Natural killer cell treated with Interleukin-12 subunit alpha and Interleukin-12 subunit beta and Interleukin-15 and Interleukin-18, amount 100 ng/mL, for 72 hours (primary cell): ENCODE data around the gene ANAPC15. TPM values are rescaled to one million over a fixed set of nuclear protein-coding genes. Genes with fewer than 3 reads are reported as not detected.
A peak's percentile ranks its signal among the peaks of the same experiment; 100 is the strongest.

Source experiments
- ATAC-seq, 2 donors: fragments of 150-1000 bp; cut with Tn5 transposase in 1 of 2; sonication (Bioruptor Pico), chemical (Tn5 transposase) in 1 of 2; 2 replicates each; pipeline ENCODE4 v1.10.0; 2021
- DNase-seq: peaks from one replicate; pipeline ENCODE4 v3.0.0; 2022; ENCODE audit warnings: low spot score
- H3K27ac Mint-ChIP-seq, 2 donors: 1 replicate in 1 of 2; 2 replicates in 1 of 2; pipeline ENCODE4 v1.8.0; 2022; ENCODE audit warnings: mixed read lengths in 2 of 2, mild to moderate bottlenecking in 1 of 2, moderate library complexity in 1 of 2
- H3K27me3 Mint-ChIP-seq, 2 donors: 1 replicate in 1 of 2; 2 replicates in 1 of 2; pipeline ENCODE4 v1.8.0; 2022; ENCODE audit warnings: mixed read lengths in 2 of 2
- H3K36me3 Mint-ChIP-seq: one replicate; pipeline ENCODE4 v1.8.0; 2022; ENCODE audit warnings: mixed read lengths
- H3K4me1 Mint-ChIP-seq, 2 donors: 1 replicate in 1 of 2; 2 replicates in 1 of 2; pipeline ENCODE4 v1.8.0; 2022; ENCODE audit warnings: low read depth in 2 of 2, mixed read lengths in 2 of 2, mild to moderate bottlenecking in 1 of 2
- H3K4me3 Mint-ChIP-seq: one replicate; pipeline ENCODE4 v1.8.0; 2022; ENCODE audit warnings: mixed read lengths
- H3K9me3 Mint-ChIP-seq: 2 replicates; pipeline ENCODE4 v1.8.0; 2022; ENCODE audit warnings: mixed read lengths
- total RNA-seq, 2 donors: library from RNA; stranded (reverse); gene quantifications; one replicate each; pipeline ENCODE4 v1.2.3, GENCODE V29; 2022

ANAPC15 gene
- total RNA-seq, 2 donors from 2014 or later, result 37.4 to 37.7 TPM

GRCh38 chr11:72091292-72091691, 21.2 kb downstream of the ANAPC15 start:
- H3K27ac Mint-ChIP-seq, result no peak overlapping the region
- no peak overlapping the region for H3K4me3 Mint-ChIP-seq
- peaks cover 10 to 13% of the 10 kb centered on the region in 2 donors for H3K4me1 Mint-ChIP-seq
- no peaks in the 10 kb centered on the region for H3K36me3 Mint-ChIP-seq
- peak; percentile 75 to 86 for ATAC-seq
- no peak for DNase-seq
- H3K9me3 Mint-ChIP-seq, result no peaks in the 10 kb centered on the region
- no peaks in the 10 kb centered on the region for H3K27me3 Mint-ChIP-seq

- H3K27me3 Mint-ChIP-seq, result no peaks in the 10 kb centered on the region
- H3K9me3 Mint-ChIP-seq, result no peaks in the 10 kb centered on the region
- no peak for DNase-seq
- H3K36me3 Mint-ChIP-seq, result no peaks in the 10 kb centered on the region
- peaks cover 17 to 20% of the 10 kb centered on the region in 2 donors for H3K4me1 Mint-ChIP-seq
- peak in 1 of 2 donors; percentile 41 for ATAC-seq
- H3K4me3 Mint-ChIP-seq, result no peak overlapping the region
- peak overlapping the region in 1 of 2 donors; percentile 0 for H3K27ac Mint-ChIP-seq
These were observed 24.3 kb downstream of the ANAPC15 start for GRCh38 chr11:72088076-72088808.

DNA sequence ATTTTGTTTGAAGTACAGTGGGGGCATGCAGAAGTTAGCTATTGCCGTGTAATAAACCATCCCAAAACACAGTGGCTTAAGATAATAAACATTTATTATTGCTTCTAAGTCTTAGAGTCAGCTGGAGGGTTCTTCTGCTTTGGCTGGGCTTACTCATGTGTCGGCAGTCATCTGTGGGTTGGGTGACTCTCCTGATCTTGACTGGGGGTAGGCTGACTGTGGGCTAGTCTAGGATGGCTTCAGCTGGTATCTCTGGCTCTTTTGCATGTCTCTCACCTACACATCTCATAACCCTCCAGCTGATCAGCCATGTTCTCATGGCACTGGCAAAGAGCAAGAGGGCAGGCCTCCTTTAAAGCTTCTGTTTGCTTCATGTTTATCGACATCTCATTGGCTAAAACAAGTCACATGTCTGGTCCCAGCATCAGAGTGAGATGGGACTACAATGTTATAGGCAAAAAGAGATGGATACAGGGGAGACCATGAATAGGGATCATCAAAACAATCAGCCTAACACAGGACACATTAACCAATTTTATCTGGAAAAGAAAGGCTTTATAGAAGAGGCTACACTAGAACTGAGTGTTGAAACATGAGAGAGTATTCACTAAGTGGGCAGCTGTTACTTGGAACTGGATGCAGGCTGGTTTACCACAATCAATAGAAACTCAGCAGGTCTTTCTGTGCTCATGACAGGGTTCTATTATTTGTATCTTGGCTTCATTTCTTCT, 26.7 kb downstream of the ANAPC15 start:
- Mint-ChIP-seq H3K9me3 (no peaks in the 10 kb centered on the region), H3K36me3 (no peaks in the 10 kb centered on the region), H3K4me1 (peaks cover 26 to 28% of the 10 kb centered on the region in 2 donors), H3K27me3 (no peaks in the 10 kb centered on the region), H3K27ac (peak overlapping the region; percentile 10 to 34), H3K4me3 (no peak overlapping the region)
- no peak for ATAC-seq
- DNase-seq, result no peak

- Mint-ChIP-seq H3K27ac (no peak overlapping the region), H3K27me3 (no peaks in the 10 kb centered on the region), H3K36me3 (no peaks in the 10 kb centered on the region), H3K4me1 (peaks cover 32 to 36% of the 10 kb centered on the region in 2 donors), H3K9me3 (no peaks in the 10 kb centered on the region), H3K4me3 (no peak overlapping the region)
- ATAC-seq (no peak), DNase-seq (no peak)
These were observed 27.5 kb downstream of the ANAPC15 start for GRCh38 chr11:72084965-72085364.

- H3K36me3 Mint-ChIP-seq, result no peaks in the 10 kb centered on the region
These were observed 28.4 kb downstream of the ANAPC15 start for GRCh38 chr11:72084076-72084475.

DNA sequence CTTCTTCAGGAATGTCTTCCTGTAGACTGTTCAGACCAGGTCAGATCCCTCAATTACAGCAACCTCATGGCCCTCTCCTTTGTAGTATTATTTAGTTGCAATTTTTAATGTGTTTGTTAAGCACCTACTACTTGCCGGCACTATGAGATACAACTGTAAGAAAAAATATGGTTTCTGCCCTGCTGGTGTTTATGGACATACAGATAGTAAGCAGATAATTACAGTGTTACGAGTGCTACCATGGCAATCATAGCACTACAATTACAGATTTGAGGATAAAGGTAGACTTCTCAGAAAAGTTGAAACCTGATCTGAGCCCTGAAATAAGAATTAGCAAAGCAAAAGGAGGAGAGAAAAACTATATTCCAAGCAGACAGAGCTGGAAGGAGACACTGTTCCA, 29.1 kb downstream of the ANAPC15 start:
- Mint-ChIP-seq H3K9me3 (no peaks in the 10 kb centered on the region), H3K27me3 (no peaks in the 10 kb centered on the region), H3K4me1 (peaks cover 41 to 46% of the 10 kb centered on the region in 2 donors), H3K27ac (peak overlapping the region in 1 of 2 donors; percentile 51), H3K36me3 (no peaks in the 10 kb centered on the region), H3K4me3 (no peak overlapping the region)
- DNase-seq (no peak), ATAC-seq (no peak)

More at GRCh38 chr11:72084076-72084475, 28.4 kb downstream of the ANAPC15 start:
- no peak overlapping the region for H3K4me3 Mint-ChIP-seq
- no peak overlapping the region for H3K27ac Mint-ChIP-seq
- peaks cover 36 to 40% of the 10 kb centered on the region in 2 donors for H3K4me1 Mint-ChIP-seq
- H3K9me3 Mint-ChIP-seq, result no peaks in the 10 kb centered on the region
- DNase-seq (no peak), ATAC-seq (no peak)
- H3K27me3 Mint-ChIP-seq, result no peaks in the 10 kb centered on the region

- Mint-ChIP-seq H3K27ac (peak overlapping the region; percentile 89 to 95), H3K4me3 (peak overlapping the region; percentile 92), H3K36me3 (no peaks in the 10 kb centered on the region), H3K9me3 (no peaks in the 10 kb centered on the region), H3K27me3 (no peaks in the 10 kb centered on the region), H3K4me1 (peaks cover 47 to 52% of the 10 kb centered on the region in 2 donors)
- no peak for ATAC-seq
- no peak for DNase-seq
These were observed 30.6 kb downstream of the ANAPC15 start for GRCh38 chr11:72081821-72082453.

- Mint-ChIP-seq H3K4me1 (peaks cover 47 to 53% of the 10 kb centered on the region in 2 donors), H3K27ac (peak overlapping the region; percentile 89 to 95), H3K36me3 (no peaks in the 10 kb centered on the region), H3K27me3 (no peaks in the 10 kb centered on the region), H3K4me3 (peak overlapping the region; percentile 92), H3K9me3 (no peaks in the 10 kb centered on the region)
- no peak for DNase-seq
- no peak for ATAC-seq
These were observed 31.3 kb downstream of the ANAPC15 start for GRCh38 chr11:72081184-72081644.

DNA sequence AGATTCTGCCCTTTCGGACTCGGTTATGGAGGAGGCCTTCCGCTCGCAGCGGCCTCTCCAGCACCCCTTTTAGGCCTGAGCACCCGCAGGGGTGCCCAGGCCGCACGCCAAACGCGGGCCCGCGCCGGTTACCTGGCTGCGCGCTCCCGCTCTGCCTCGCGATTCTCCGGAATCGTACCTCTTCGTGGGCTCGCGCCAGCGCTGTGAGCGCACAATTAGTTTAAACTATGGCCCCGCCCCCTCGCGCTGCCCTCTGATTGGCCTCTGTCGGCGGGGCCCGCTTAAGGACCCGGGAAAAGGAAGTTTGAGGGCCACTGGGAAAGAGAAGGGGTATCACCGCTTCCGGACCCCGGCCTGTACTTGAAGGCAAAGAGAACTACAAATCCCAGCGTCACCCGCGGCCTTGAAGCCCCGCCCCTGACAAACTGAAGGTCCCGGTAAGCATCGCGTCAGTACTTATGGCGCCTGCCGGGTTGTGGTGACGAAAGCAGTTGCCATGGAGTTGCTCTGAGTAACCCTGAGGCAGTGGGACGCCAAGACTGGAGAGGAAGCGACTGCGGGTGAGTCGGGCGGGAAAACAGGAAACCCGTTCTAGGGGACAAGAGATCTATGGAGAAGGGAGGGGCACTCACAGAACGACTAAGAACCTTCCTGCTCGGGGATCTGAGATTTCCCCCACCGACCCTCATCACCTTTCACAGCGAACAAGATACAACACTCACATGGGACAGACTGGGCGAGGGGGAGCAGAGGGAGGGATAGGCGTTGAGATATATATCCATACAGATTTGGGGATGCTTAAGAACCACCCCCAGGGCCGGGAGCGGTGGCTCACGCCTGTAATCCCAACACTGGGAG, 31.9 kb downstream of the ANAPC15 start, which contains the start of the genes LRRC51 and NUMA1:
Gene LRRC51, plus strand, starts transcription at position 525 of the 858 bp plus-strand sequence. CDS start 8,234 bp downstream, outside the sequence.
Gene NUMA1, minus strand, starts transcription at position 217 of the 858 bp plus-strand sequence. CDS start 44,599 bp downstream, outside the sequence.
- Mint-ChIP-seq H3K36me3 (no peaks in the 10 kb centered on the region), H3K4me1 (peaks cover 41 to 46% of the 10 kb centered on the region in 2 donors), H3K9me3 (no peaks in the 10 kb centered on the region), H3K27me3 (no peaks in the 10 kb centered on the region), H3K4me3 (peak within 1 kb of the TSS; percentile 92), H3K27ac (peak within 1 kb of the TSS; percentile 89 to 95)
- DNase-seq (peak; percentile 99), ATAC-seq (peak; percentile 97 to 98)

GRCh38 chr11:72079819-72080325, 32.6 kb downstream of the ANAPC15 start:
- Mint-ChIP-seq H3K4me1 (peaks cover 41 to 46% of the 10 kb centered on the region in 2 donors), H3K4me3 (peak overlapping the region; percentile 92), H3K27me3 (no peaks in the 10 kb centered on the region), H3K9me3 (no peaks in the 10 kb centered on the region), H3K36me3 (no peaks in the 10 kb centered on the region), H3K27ac (peak overlapping the region; percentile 89 to 95)
- DNase-seq, result no peak
- ATAC-seq, result peak; percentile 43 to 50

DNA sequence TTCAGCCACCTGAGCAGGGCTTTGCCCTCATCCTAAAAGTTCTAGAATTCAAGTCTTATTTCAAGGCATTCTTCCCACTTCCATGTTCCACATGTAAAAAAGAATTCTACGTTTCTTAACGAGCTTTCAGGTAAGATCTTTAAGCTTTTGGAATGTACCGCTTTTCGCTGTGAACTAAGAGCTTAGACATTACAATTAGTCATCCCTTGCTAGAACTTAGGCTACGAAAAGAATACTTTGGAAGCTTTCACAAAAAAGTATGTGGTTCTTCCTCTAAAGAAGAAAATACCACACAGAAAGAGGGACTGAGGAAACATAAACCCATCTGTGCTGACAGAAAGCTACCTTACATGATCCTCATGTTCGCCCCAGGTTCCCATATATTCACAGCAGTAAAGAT, 34.0 kb downstream of the ANAPC15 start:
- Mint-ChIP-seq H3K36me3 (no peaks in the 10 kb centered on the region), H3K27me3 (no peaks in the 10 kb centered on the region), H3K27ac (peak overlapping the region in 1 of 2 donors; percentile 60), H3K4me1 (peaks cover 42 to 47% of the 10 kb centered on the region in 2 donors), H3K4me3 (peak overlapping the region; percentile 92), H3K9me3 (no peaks in the 10 kb centered on the region)
- ATAC-seq (no peak), DNase-seq (no peak)

- Mint-ChIP-seq H3K4me3 (no peak overlapping the region), H3K27me3 (no peaks in the 10 kb centered on the region), H3K9me3 (no peaks in the 10 kb centered on the region), H3K36me3 (no peaks in the 10 kb centered on the region), H3K27ac (no peak overlapping the region), H3K4me1 (peaks cover 42 to 50% of the 10 kb centered on the region in 2 donors)
- ATAC-seq (no peak), DNase-seq (no peak)
These were observed 36.7 kb downstream of the ANAPC15 start for GRCh38 chr11:72075756-72076155.
